T-helper 2 cell treated with Interferon-gamma antibody and Interleukin-4, amounts not matched to agents 5 μg/mL and 100 μg/mL, for 36 hours (primary cell): ENCODE data around the gene CEPT1.

Source experiments
- DNase-seq: peaks from one replicate; pipeline ENCODE4 v3.0.0; 2021; ENCODE audit warnings: low spot score
- H3K27ac Mint-ChIP-seq: one replicate; pipeline ENCODE4 v1.8.0; 2021; ENCODE audit warnings: mild to moderate bottlenecking, mixed read lengths
- H3K27me3 Mint-ChIP-seq: one replicate; pipeline ENCODE4 v1.8.0; 2021; ENCODE audit warnings: low read depth, mixed read lengths
- H3K36me3 Mint-ChIP-seq: one replicate; pipeline ENCODE4 v1.8.0; 2021; ENCODE audit warnings: low read depth, mixed read lengths
- H3K4me1 Mint-ChIP-seq: one replicate; pipeline ENCODE4 v1.8.0; 2021; ENCODE audit warnings: low read depth, mixed read lengths
- H3K4me3 Mint-ChIP-seq: one replicate; pipeline ENCODE4 v1.8.0; 2022; ENCODE audit warnings: mild to moderate bottlenecking, moderate library complexity, mixed read lengths
- H3K9me3 Mint-ChIP-seq: one replicate; pipeline ENCODE4 v1.8.0; 2021; ENCODE audit warnings: mixed read lengths

The CEPT1 gene

GRCh38 chr1:111139324-111139955, 583 bp upstream of the CEPT1 start:
- Mint-ChIP-seq H3K27me3 (no peaks in the 10 kb centered on the region), H3K9me3 (no peaks in the 10 kb centered on the region), H3K36me3 (peaks cover 27% of the 10 kb centered on the region), H3K4me1 (peaks cover 32% of the 10 kb centered on the region), H3K4me3 (peak overlapping the region; percentile 95), H3K27ac (peak overlapping the region; percentile 97)
- DNase-seq, result peak; percentile 40

GRCh38 chr1:111140680-111140967, 601 bp downstream of the CEPT1 start:
- H3K4me3 Mint-ChIP-seq, result peak overlapping the region; percentile 95
- H3K4me1 Mint-ChIP-seq, result peaks cover 32% of the 10 kb centered on the region
- H3K36me3 Mint-ChIP-seq, result peaks cover 17% of the 10 kb centered on the region
- no peaks in the 10 kb centered on the region for H3K27me3 Mint-ChIP-seq
- no peaks in the 10 kb centered on the region for H3K9me3 Mint-ChIP-seq
- DNase-seq, result no peak
- peak overlapping the region; percentile 55 for H3K27ac Mint-ChIP-seq

- H3K27ac Mint-ChIP-seq, result peak overlapping the region; percentile 55
- H3K4me3 Mint-ChIP-seq, result peak overlapping the region; percentile 95
- no peak for DNase-seq
- H3K36me3 Mint-ChIP-seq, result peaks cover 16% of the 10 kb centered on the region
- H3K4me1 Mint-ChIP-seq, result peaks cover 40% of the 10 kb centered on the region
- H3K9me3 Mint-ChIP-seq, result no peaks in the 10 kb centered on the region
- H3K27me3 Mint-ChIP-seq, result no peaks in the 10 kb centered on the region
These were observed 1.5 kb downstream of the CEPT1 start for GRCh38 chr1:111141245-111142220.

GRCh38 chr1:111142356-111142975, 2.4 kb downstream of the CEPT1 start:
- Mint-ChIP-seq H3K36me3 (peaks cover 15% of the 10 kb centered on the region), H3K27me3 (no peaks in the 10 kb centered on the region), H3K4me1 (peaks cover 45% of the 10 kb centered on the region), H3K4me3 (no peak overlapping the region), H3K27ac (no peak overlapping the region), H3K9me3 (no peaks in the 10 kb centered on the region)
- no peak for DNase-seq

- H3K4me3 Mint-ChIP-seq, result no peak overlapping the region
- DNase-seq, result no peak
- H3K4me1 Mint-ChIP-seq, result peaks cover 52% of the 10 kb centered on the region
- H3K9me3 Mint-ChIP-seq, result no peaks in the 10 kb centered on the region
- peaks cover 24% of the 10 kb centered on the region for H3K36me3 Mint-ChIP-seq
- H3K27me3 Mint-ChIP-seq, result no peaks in the 10 kb centered on the region
- H3K27ac Mint-ChIP-seq, result no peak overlapping the region
These were observed 5.5 kb downstream of the CEPT1 start for GRCh38 chr1:111145542-111145941.

GRCh38 chr1:111145963-111146768, 6.1 kb downstream of the CEPT1 start:
- Mint-ChIP-seq H3K27ac (peak overlapping the region; percentile 22), H3K36me3 (peaks cover 24% of the 10 kb centered on the region), H3K4me1 (peaks cover 51% of the 10 kb centered on the region), H3K9me3 (no peaks in the 10 kb centered on the region), H3K4me3 (no peak overlapping the region), H3K27me3 (no peaks in the 10 kb centered on the region)
- DNase-seq, result no peak

- H3K36me3 Mint-ChIP-seq, result peaks cover 40% of the 10 kb centered on the region
These were observed 7.9 kb downstream of the CEPT1 start for GRCh38 chr1:111147948-111148347.

GRCh38 chr1:111148376-111148881, 8.4 kb downstream of the CEPT1 start:
- H3K4me1 Mint-ChIP-seq, result peaks cover 49% of the 10 kb centered on the region
- H3K9me3 Mint-ChIP-seq, result no peaks in the 10 kb centered on the region
- DNase-seq, result no peak
- H3K4me3 Mint-ChIP-seq, result no peak overlapping the region
- peaks cover 45% of the 10 kb centered on the region for H3K36me3 Mint-ChIP-seq
- no peaks in the 10 kb centered on the region for H3K27me3 Mint-ChIP-seq
- H3K27ac Mint-ChIP-seq, result peak overlapping the region; percentile 38

More at GRCh38 chr1:111147948-111148347, 7.9 kb downstream of the CEPT1 start:
- Mint-ChIP-seq H3K27me3 (no peaks in the 10 kb centered on the region), H3K4me1 (peaks cover 48% of the 10 kb centered on the region), H3K4me3 (no peak overlapping the region), H3K9me3 (no peaks in the 10 kb centered on the region), H3K27ac (no peak overlapping the region)
- no peak for DNase-seq

GRCh38 chr1:111151838-111152237, 11.8 kb downstream of the CEPT1 start:
- Mint-ChIP-seq H3K9me3 (no peaks in the 10 kb centered on the region), H3K4me3 (no peak overlapping the region), H3K27ac (peak overlapping the region; percentile 33), H3K27me3 (no peaks in the 10 kb centered on the region), H3K36me3 (peaks cover 65% of the 10 kb centered on the region), H3K4me1 (peaks cover 51% of the 10 kb centered on the region)
- no peak for DNase-seq

- H3K4me3 Mint-ChIP-seq, result no peak overlapping the region
- peaks cover 63% of the 10 kb centered on the region for H3K36me3 Mint-ChIP-seq
- H3K27ac Mint-ChIP-seq, result no peak overlapping the region
- no peaks in the 10 kb centered on the region for H3K9me3 Mint-ChIP-seq
- H3K27me3 Mint-ChIP-seq, result no peaks in the 10 kb centered on the region
- peaks cover 46% of the 10 kb centered on the region for H3K4me1 Mint-ChIP-seq
- DNase-seq, result no peak
These were observed 14.3 kb downstream of the CEPT1 start for GRCh38 chr1:111154021-111154999.

GRCh38 chr1:111157431-111157830, 17.4 kb downstream of the CEPT1 start:
- Mint-ChIP-seq H3K27me3 (no peaks in the 10 kb centered on the region), H3K27ac (no peak overlapping the region), H3K9me3 (no peaks in the 10 kb centered on the region), H3K4me1 (peaks cover 26% of the 10 kb centered on the region), H3K36me3 (peaks cover 51% of the 10 kb centered on the region), H3K4me3 (no peak overlapping the region)
- DNase-seq, result no peak

GRCh38 chr1:111161843-111162487, 21.9 kb downstream of the CEPT1 start:
- H3K27me3 Mint-ChIP-seq, result no peaks in the 10 kb centered on the region
- peaks cover 18% of the 10 kb centered on the region for H3K36me3 Mint-ChIP-seq
- H3K4me3 Mint-ChIP-seq, result no peak overlapping the region
- no peak for DNase-seq
- no peaks in the 10 kb centered on the region for H3K9me3 Mint-ChIP-seq
- H3K4me1 Mint-ChIP-seq, result peaks cover 2% of the 10 kb centered on the region
- H3K27ac Mint-ChIP-seq, result no peak overlapping the region
